Measurements from ENCODE around the gene GAPDHS. TPM values are rescaled to one million over a fixed set of nuclear protein-coding genes. Genes with fewer than 3 reads are reported as not detected.

The GAPDHS gene
- total and polyA plus RNA-seq, 2 of the 13 experiments (the other 11 are each of a cell fraction or from before 2014, with no cell fraction given): not detected

DNA sequence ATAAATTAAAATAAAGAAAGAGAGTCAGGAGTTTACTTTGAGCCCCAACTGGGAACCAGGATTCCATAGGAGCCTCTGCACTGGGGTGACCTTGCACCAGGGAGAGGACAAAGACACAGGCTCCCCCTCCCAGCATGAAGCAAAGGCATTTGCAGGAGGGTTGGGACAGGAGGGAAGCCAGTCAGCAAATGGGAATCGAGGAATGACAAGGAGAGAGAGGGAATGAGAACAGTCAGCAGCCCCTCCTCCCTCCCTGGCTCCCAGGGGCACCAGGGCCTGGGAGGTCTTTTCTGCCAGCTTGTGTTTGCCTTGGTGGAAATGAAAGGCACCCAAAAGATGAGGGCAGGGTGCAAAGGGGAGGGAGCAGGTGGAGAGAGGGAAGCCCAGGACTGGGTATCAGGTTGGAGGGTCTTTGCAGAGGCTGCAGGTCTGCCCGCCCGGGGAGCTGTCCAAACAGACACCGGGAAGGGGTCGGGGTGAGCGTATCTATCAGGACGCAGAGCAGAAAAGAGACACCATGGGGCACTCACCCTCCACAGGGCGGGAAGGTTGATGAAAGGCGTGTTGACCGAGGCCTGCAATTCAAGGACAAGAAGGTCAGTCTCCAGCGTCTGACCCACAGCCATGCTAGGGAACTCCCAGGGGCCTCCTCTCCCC lies 8.9 kb upstream of the GAPDHS start:
- WGBS (ENCODE audit: low lambda C conversion rate): 2% methylated on average over 7 of the region's 11 CpGs

More for the DNA sequence above, 8.9 kb upstream of the GAPDHS start:
- Histone ChIP-seq H3K27ac (ENCODE audit: extremely low read length, insufficient read depth, low read length) (no peak overlapping the region), H3K79me2 (ENCODE audit: insufficient read depth, low read length) (no peaks in the 10 kb centered on the region), H3K27me3 (ENCODE audit: control insufficient read depth in 1 of 2, insufficient read depth in 2 of 2, low read length in 2 of 2) (peaks cover 6 to 42% of the 10 kb centered on the region in 2 experiments), H3K4me1 (ENCODE audit: insufficient read depth, low read length) (peaks cover 23% of the 10 kb centered on the region), H3K4me3 (replicated peaks in 1 of 3; ENCODE audit: insufficient read depth in 1 of 3, low read depth in 2 of 3, low read length in 3 of 3) (no peak overlapping the region), H4K20me1 (ENCODE audit: insufficient read depth, low read length) (no peaks in the 10 kb centered on the region), H3K9me3 (ENCODE audit: low read length) (no peaks in the 10 kb centered on the region), H2AFZ (ENCODE audit: low read length) (no peak overlapping the region), H3K4me2 (ENCODE audit: low read depth, low read length) (no peak overlapping the region; the same call in 1 of the 2 replicates), H3K9ac (ENCODE audit: insufficient read depth, low read depth, low read length) (no peak overlapping the region), H3K36me3 (replicated peaks in 1 of 2; ENCODE audit: control insufficient read depth in 1 of 2, insufficient read depth in 2 of 2, low read length in 2 of 2) (no peaks in the 10 kb centered on the region)
- intact Hi-C loops (cut with micrococcal nuclease; ENCODE audit: unreplicated experiment) (no loop called here), in situ Hi-C loops (cut with HindIII; ENCODE audit: extremely low pct_ligation_motif_present, low pct_unique_long_range_greater_than_20kb) (no loop called here)
- DNase-seq (ENCODE audit: low spot score) (no peak), FAIRE-seq (no peak), ATAC-seq (peak; percentile 60)
- TF ChIP-seq, protein P1, sequence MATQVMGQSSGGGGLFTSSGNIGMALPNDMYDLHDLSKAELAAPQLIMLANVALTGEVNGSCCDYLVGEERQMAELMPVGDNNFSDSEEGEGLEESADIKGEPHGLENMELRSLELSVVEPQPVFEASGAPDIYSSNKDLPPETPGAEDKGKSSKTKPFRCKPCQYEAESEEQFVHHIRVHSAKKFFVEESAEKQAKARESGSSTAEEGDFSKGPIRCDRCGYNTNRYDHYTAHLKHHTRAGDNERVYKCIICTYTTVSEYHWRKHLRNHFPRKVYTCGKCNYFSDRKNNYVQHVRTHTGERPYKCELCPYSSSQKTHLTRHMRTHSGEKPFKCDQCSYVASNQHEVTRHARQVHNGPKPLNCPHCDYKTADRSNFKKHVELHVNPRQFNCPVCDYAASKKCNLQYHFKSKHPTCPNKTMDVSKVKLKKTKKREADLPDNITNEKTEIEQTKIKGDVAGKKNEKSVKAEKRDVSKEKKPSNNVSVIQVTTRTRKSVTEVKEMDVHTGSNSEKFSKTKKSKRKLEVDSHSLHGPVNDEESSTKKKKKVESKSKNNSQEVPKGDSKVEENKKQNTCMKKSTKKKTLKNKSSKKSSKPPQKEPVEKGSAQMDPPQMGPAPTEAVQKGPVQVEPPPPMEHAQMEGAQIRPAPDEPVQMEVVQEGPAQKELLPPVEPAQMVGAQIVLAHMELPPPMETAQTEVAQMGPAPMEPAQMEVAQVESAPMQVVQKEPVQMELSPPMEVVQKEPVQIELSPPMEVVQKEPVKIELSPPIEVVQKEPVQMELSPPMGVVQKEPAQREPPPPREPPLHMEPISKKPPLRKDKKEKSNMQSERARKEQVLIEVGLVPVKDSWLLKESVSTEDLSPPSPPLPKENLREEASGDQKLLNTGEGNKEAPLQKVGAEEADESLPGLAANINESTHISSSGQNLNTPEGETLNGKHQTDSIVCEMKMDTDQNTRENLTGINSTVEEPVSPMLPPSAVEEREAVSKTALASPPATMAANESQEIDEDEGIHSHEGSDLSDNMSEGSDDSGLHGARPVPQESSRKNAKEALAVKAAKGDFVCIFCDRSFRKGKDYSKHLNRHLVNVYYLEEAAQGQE (IDR thresholded peaks at IDR 0.05; ENCODE audit: borderline replicate concordance in 1 of 2, low read depth in 1 of 2, low read length in 2 of 2): peak; percentile 10 to 78; a peak in 3 of 4 replicates
- TF ChIP-seq, protein P2, sequence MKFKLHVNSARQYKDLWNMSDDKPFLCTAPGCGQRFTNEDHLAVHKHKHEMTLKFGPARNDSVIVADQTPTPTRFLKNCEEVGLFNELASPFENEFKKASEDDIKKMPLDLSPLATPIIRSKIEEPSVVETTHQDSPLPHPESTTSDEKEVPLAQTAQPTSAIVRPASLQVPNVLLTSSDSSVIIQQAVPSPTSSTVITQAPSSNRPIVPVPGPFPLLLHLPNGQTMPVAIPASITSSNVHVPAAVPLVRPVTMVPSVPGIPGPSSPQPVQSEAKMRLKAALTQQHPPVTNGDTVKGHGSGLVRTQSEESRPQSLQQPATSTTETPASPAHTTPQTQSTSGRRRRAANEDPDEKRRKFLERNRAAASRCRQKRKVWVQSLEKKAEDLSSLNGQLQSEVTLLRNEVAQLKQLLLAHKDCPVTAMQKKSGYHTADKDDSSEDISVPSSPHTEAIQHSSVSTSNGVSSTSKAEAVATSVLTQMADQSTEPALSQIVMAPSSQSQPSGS (CRISPR knock-in tag; IDR thresholded peaks at IDR 0.05): no peak
- no peak for TF ChIP-seq PCBP2 (optimal IDR thresholded peaks at IDR 0.05; ENCODE audit: low read depth, low read length, poor library complexity, severe bottlenecking)
- CTCF ChIA-PET (ENCODE audit: low intra/inter-chr PET ratio, low total read pairs): no interaction called here
- POLR2A ChIA-PET: interaction anchor here (1.5 kb wide), 1 partner anchor 14 kb away, joined by 3 read pairs; no protein-coding TSS in a partner anchor
- BruUV-seq (replicated peaks): no TSS peak
